Measurements from ENCODE around the gene CASKIN2. TPM values are rescaled to one million over a fixed set of nuclear protein-coding genes. Genes with fewer than 3 reads are reported as not detected.
A peak's percentile ranks its signal among the peaks of the same experiment; 100 is the strongest.

CASKIN2 gene
- total RNA-seq, 5 donors from 2014 or later (not counting 1 experiment from before 2014, with no cell fraction given): 0.28 to 0.88 (median 0.85) TPM

DNA sequence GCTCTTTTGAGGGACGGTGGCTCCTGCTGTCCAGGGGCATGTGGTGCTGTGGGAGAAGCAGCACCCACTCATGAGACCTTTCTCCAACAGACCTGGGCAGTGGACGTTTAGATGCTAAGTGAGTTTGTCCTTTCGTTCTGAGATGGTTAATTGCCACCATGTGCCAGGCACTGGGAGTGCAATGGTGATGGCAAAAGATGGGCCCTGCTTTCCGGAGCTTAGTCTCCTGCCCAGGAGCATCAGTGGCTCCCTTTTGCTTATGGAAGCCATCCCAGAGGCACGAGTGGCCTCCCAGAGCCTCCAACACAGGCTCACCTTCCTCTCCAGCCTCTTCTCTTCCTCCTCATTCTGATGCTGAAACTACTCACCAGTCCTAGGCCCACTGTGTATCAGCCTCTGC, 28.4 kb downstream of the CASKIN2 start:
- CTCF ChIA-PET: interaction anchor here in 1 of 2 donors (0.5 to 0.9 kb wide), 3 partner anchors 68 to 438 kb away, joined by 3 read pairs; no protein-coding TSS in a partner anchor
- Mint-ChIP-seq H3K27ac (peak overlapping the region; percentile 98 to 99), H3K9me3 (no peaks in the 10 kb centered on the region), H3K36me3 (peaks cover 27% of the 10 kb centered on the region), H3K4me3 (peak overlapping the region; percentile 60 to 79 (median 61)), H3K27me3 (no peaks in the 10 kb centered on the region), H3K4me1 (peaks cover 30 to 33% (median 32%) of the 10 kb centered on the region in 3 donors)
- DNase-seq (no peak), ATAC-seq (replicated peaks in 1 of 4) (no peak)
- H3K27me3 ChIP-seq (replicated peaks in 1 of 2; ENCODE audit: control insufficient read depth in 2 of 2, extremely low read depth in 1 of 2, insufficient read depth in 2 of 2, low read length in 1 of 2): no peaks in the 10 kb centered on the region
- no peaks in the 10 kb centered on the region for H3K9me3 ChIP-seq
- 100% methylated on average over 4 of the region's 5 CpGs for WGBS (ENCODE audit: insufficient coverage)
- peaks cover 4 to 17% of the 10 kb centered on the region in 2 donors for H3K36me3 ChIP-seq (ENCODE audit: control insufficient read depth in 2 of 2, extremely low read depth in 1 of 2, insufficient read depth in 1 of 2, low read length in 1 of 2)
- peak overlapping the region in 1 of 2 donors; percentile 39 for H3K4me3 ChIP-seq (ENCODE audit: control insufficient read depth in 1 of 2, extremely low read depth in 1 of 2, low read length in 1 of 2)
- POLR2A ChIA-PET: interaction anchor here in 1 of 2 donors (0.6 kb wide), 1 partner anchor 94 kb away, joined by 3 read pairs; no protein-coding TSS in a partner anchor
- peaks cover 13 to 32% of the 10 kb centered on the region in 2 experiments for H3K4me1 ChIP-seq (ENCODE audit: control insufficient read depth in 1 of 2, extremely low read depth in 1 of 2, insufficient read depth in 2 of 2, low read length in 2 of 2)
- peak overlapping the region; percentile 89 for H3K27ac ChIP-seq (ENCODE audit: low read length)

DNA sequence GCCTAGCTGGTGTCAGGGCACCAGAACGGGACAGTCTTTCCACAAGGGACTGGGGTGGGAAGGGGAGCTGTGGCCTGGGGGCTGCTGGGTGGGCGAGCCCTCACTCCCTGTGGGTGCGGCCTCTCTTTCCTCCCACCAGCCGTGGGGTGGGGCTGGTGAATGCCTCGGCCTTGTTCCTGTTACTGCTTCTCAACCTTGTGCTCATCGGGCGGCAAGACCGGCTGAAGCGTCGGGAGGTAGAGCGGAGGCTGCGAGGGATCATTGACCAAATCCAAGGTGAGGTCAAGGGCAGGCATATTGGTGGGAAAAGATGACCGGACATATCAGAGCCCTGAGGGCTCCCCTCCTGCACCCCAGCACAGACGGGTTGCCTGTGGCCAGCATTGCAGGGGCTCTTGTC, 29.2 kb downstream of the CASKIN2 start:
- H3K4me1 ChIP-seq (ENCODE audit: control insufficient read depth in 1 of 2, extremely low read depth in 1 of 2, insufficient read depth in 2 of 2, low read length in 2 of 2): peaks cover 13 to 32% of the 10 kb centered on the region in 2 experiments
- WGBS (ENCODE audit: insufficient coverage): 94% methylated on average over 10 of the region's 14 CpGs
- no peaks in the 10 kb centered on the region for H3K27me3 ChIP-seq (replicated peaks in 1 of 2; ENCODE audit: control insufficient read depth in 2 of 2, extremely low read depth in 1 of 2, insufficient read depth in 2 of 2, low read length in 1 of 2)
- no peak overlapping the region for H3K27ac ChIP-seq (ENCODE audit: low read length)
- H3K9me3 Mint-ChIP-seq: no peaks in the 10 kb centered on the region
- ChIA-PET POLR2A (no interaction called here), CTCF (interaction anchor here in 1 of 2 donors (0.9 kb wide), 1 partner anchor 438 kb away, joined by 3 read pairs; no protein-coding TSS in a partner anchor)
- peak overlapping the region; percentile 98 to 99 for H3K27ac Mint-ChIP-seq
- peaks cover 30 to 33% (median 32%) of the 10 kb centered on the region in 3 donors for H3K4me1 Mint-ChIP-seq
- DNase-seq (no peak), ATAC-seq (replicated peaks in 1 of 4) (no peak)
- H3K36me3 ChIP-seq (ENCODE audit: control insufficient read depth in 2 of 2, extremely low read depth in 1 of 2, insufficient read depth in 1 of 2, low read length in 1 of 2): peaks cover 0 to 9% of the 10 kb centered on the region in 2 donors
- H3K27me3 Mint-ChIP-seq: no peaks in the 10 kb centered on the region
- H3K9me3 ChIP-seq: no peaks in the 10 kb centered on the region
- H3K36me3 Mint-ChIP-seq: peaks cover 22% of the 10 kb centered on the region
- peak overlapping the region in 1 of 3 donors; percentile 79 for H3K4me3 Mint-ChIP-seq
- no peak overlapping the region for H3K4me3 ChIP-seq (ENCODE audit: control insufficient read depth in 1 of 2, extremely low read depth in 1 of 2, low read length in 1 of 2)

DNA sequence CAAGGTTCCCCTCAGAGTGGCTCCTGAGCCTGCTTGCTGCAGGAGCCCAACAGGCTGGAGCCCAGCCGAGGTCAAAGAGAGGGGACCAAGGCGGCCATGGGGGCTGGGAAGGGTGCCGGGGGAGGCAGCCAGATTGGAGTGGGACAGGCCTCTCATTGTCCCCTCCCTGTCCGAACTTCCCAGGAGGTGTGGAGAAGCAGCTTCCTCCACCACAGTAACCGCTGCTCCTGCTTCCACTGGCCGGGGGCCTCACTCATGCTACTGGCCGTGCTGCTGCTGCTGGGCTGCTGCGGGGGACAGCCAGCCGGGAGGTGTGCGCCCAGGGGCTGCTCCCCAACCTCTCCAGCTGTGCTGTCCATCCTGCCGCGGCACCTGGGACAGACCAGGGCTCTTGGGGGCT, 29.6 kb downstream of the CASKIN2 start:
- no peaks in the 10 kb centered on the region for H3K9me3 ChIP-seq
- DNase-seq: no peak
- 98% methylated on average over 8 of the region's 12 CpGs for WGBS (ENCODE audit: insufficient coverage)
- no peaks in the 10 kb centered on the region for H3K9me3 Mint-ChIP-seq
- no peak overlapping the region for H3K4me3 Mint-ChIP-seq
- ChIA-PET POLR2A (no interaction called here), CTCF (no interaction called here)
- no peak overlapping the region for H3K27ac ChIP-seq (ENCODE audit: low read length)
- H3K4me1 Mint-ChIP-seq: peaks cover 31 to 33% (median 32%) of the 10 kb centered on the region in 3 donors
- no peaks in the 10 kb centered on the region for H3K27me3 ChIP-seq (replicated peaks in 1 of 2; ENCODE audit: control insufficient read depth in 2 of 2, extremely low read depth in 1 of 2, insufficient read depth in 2 of 2, low read length in 1 of 2)
- ATAC-seq (replicated peaks in 1 of 4): no peak
- no peaks in the 10 kb centered on the region for H3K27me3 Mint-ChIP-seq
- H3K36me3 Mint-ChIP-seq: peaks cover 22% of the 10 kb centered on the region
- H3K36me3 ChIP-seq (ENCODE audit: control insufficient read depth in 2 of 2, extremely low read depth in 1 of 2, insufficient read depth in 1 of 2, low read length in 1 of 2): peaks cover 0 to 4% of the 10 kb centered on the region in 2 donors
- H3K4me3 ChIP-seq (ENCODE audit: control insufficient read depth in 1 of 2, extremely low read depth in 1 of 2, low read length in 1 of 2): no peak overlapping the region
- H3K4me1 ChIP-seq (ENCODE audit: control insufficient read depth in 1 of 2, extremely low read depth in 1 of 2, insufficient read depth in 2 of 2, low read length in 2 of 2): peaks cover 13 to 32% of the 10 kb centered on the region in 2 experiments
- no peak overlapping the region for H3K27ac Mint-ChIP-seq

DNA sequence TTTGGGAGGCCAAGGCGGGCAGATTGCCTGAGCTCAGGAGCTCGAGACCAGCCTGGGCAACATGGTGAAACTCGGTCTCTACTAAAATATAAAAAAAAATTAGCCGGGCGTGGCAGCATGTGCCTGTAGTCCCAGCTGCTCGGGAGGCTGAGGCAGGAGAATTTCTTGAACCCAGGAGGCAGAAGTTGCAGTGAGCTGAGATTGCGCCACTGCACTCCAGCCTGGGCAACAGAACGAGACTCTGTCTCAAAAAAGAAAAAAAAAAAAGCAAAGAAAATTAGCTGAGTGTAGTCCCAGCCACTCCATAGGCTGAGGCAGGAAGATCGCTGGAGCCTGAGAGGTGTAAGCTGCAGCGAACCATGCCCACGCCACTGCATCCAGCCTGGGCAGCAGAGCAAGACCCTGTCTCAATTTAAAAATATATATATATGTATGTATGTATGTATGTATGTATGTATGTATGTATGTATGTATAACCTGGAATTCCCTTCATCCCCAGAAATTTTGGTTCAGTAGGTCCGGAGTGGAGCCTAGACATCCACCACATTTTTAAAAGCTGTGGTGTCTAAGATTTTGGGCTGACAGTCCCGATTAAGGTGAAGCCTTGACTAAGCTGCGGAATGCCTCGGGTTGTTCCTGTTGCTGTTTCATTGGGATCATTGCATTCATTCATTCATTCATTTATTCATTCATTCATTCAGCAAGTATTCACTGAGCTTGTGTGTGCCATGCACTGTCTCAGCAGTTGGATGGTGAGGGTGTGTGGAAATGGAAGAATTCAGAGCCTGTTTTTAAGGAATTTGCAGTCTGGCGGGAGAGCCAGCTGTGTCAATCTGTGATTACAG, 33.0 kb downstream of the CASKIN2 start:
- no peak for DNase-seq
- ChIA-PET POLR2A (no interaction called here), CTCF (no interaction called here)
- peaks cover 15 to 22% (median 20%) of the 10 kb centered on the region in 3 donors for H3K4me1 Mint-ChIP-seq
- ATAC-seq (replicated peaks in 1 of 4): no peak
- H3K4me1 ChIP-seq (ENCODE audit: control insufficient read depth in 1 of 2, extremely low read depth in 1 of 2, insufficient read depth in 2 of 2, low read length in 2 of 2): peaks cover 5 to 10% of the 10 kb centered on the region in 2 experiments
- no peaks in the 10 kb centered on the region for H3K9me3 Mint-ChIP-seq
- no peaks in the 10 kb centered on the region for H3K9me3 ChIP-seq
- WGBS (ENCODE audit: insufficient coverage): 98% methylated on average over 6 of the region's 16 CpGs
- H3K36me3 Mint-ChIP-seq: peaks cover 17% of the 10 kb centered on the region
- H3K27ac ChIP-seq (ENCODE audit: low read length): no peak overlapping the region
- no peak overlapping the region for H3K4me3 Mint-ChIP-seq
- no peak overlapping the region for H3K27ac Mint-ChIP-seq
- no peak overlapping the region for H3K4me3 ChIP-seq (ENCODE audit: control insufficient read depth in 1 of 2, extremely low read depth in 1 of 2, low read length in 1 of 2)
- no peaks in the 10 kb centered on the region for H3K27me3 Mint-ChIP-seq
- no peaks in the 10 kb centered on the region for H3K27me3 ChIP-seq (replicated peaks in 1 of 2; ENCODE audit: control insufficient read depth in 2 of 2, extremely low read depth in 1 of 2, insufficient read depth in 2 of 2, low read length in 1 of 2)
- no peaks in the 10 kb centered on the region for H3K36me3 ChIP-seq (ENCODE audit: control insufficient read depth in 2 of 2, extremely low read depth in 1 of 2, insufficient read depth in 1 of 2, low read length in 1 of 2)

DNA sequence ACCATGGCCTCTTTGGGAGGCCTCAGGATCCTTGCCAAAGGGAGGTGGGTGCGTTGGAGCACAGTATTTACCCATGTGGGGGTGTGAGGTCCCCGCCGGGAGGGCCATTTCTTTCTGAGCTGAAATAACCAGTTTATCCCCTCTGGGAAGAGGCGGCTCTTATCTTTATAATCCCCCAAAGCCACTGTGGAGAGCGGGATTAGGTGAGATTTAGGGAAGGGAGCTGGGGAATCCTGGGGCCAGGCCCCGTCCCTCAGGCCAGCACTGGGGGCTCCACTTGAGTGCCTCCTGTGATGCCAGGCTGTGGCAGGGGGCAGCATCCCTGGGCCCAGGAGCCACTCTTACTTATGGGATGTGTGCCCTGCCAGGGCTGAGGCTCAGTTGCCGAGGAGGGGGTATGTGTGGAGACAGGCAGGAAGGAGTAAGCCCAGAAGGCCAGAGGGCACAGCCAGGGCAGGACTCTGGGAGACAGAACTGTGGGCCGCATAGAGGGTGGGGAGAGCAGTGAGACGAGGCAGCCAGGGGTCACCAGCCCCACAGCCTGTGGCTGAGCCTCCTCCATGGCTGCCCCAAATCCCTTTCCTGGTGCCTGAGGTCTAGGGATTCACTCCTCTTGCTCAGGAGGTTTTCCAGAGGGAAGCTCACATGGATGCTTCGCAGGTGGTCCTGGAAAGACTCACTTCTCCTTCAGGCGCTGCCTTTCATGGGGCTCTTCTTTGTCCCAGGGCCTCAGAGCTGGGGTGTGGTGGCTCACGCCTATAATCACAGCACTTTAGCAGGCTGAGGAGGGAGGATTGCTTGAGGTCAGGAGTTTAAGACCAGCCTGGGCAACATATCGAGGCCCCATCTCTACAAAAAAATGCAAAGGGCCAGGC, 33.9 kb downstream of the CASKIN2 start:
- peaks cover 0 to 2% of the 10 kb centered on the region in 2 donors for H3K36me3 ChIP-seq (ENCODE audit: control insufficient read depth in 2 of 2, extremely low read depth in 1 of 2, insufficient read depth in 1 of 2, low read length in 1 of 2)
- Mint-ChIP-seq H3K9me3 (no peaks in the 10 kb centered on the region), H3K27ac (no peak overlapping the region), H3K36me3 (peaks cover 12% of the 10 kb centered on the region), H3K27me3 (no peaks in the 10 kb centered on the region), H3K4me1 (peaks cover 6 to 14% (median 13%) of the 10 kb centered on the region in 3 donors), H3K4me3 (no peak overlapping the region)
- no peak for ATAC-seq (replicated peaks in 1 of 4)
- no peaks in the 10 kb centered on the region for H3K27me3 ChIP-seq (replicated peaks in 1 of 2; ENCODE audit: control insufficient read depth in 2 of 2, extremely low read depth in 1 of 2, insufficient read depth in 2 of 2, low read length in 1 of 2)
- no peak for DNase-seq
- H3K27ac ChIP-seq (ENCODE audit: low read length): no peak overlapping the region
- 89% methylated on average over 6 of the region's 13 CpGs for WGBS (ENCODE audit: insufficient coverage)
- POLR2A ChIA-PET: no interaction called here
- H3K9me3 ChIP-seq: no peaks in the 10 kb centered on the region
- CTCF ChIA-PET: no interaction called here
- peaks cover 0 to 1% of the 10 kb centered on the region in 2 experiments for H3K4me1 ChIP-seq (ENCODE audit: control insufficient read depth in 1 of 2, extremely low read depth in 1 of 2, insufficient read depth in 2 of 2, low read length in 2 of 2)
- H3K4me3 ChIP-seq (ENCODE audit: control insufficient read depth in 1 of 2, extremely low read depth in 1 of 2, low read length in 1 of 2): no peak overlapping the region

DNA sequence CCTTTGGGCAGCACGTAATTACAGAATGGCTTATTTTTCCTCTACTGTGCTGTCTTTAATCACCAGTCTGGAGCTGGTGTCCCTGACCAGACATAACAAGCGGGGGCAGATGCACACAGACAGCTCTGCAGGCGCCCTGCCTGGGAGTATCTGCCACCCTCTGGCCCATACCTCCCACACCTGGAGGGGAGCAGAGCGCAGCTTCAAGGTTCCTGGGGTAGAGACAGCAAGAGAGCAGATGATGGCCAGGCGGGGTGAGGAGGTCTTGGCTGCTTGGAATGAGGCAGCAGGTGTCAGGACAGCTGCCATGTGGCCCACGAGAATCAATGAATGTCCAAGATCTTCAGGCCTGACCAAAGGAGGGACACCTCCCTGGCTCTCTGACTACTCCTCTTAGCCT, 35.1 kb downstream of the CASKIN2 start:
- peaks cover 0 to 6% of the 10 kb centered on the region in 2 donors for H3K36me3 ChIP-seq (ENCODE audit: control insufficient read depth in 2 of 2, extremely low read depth in 1 of 2, insufficient read depth in 1 of 2, low read length in 1 of 2)
- POLR2A ChIA-PET: interaction anchor here (0.5 kb wide), 2 partner anchors 39 to 100 kb away, joined by 3 read pairs; no protein-coding TSS in a partner anchor

More for the DNA sequence above, 35.1 kb downstream of the CASKIN2 start:
- Mint-ChIP-seq H3K4me1 (peaks cover 2 to 10% (median 10%) of the 10 kb centered on the region in 3 donors), H3K27me3 (no peaks in the 10 kb centered on the region), H3K9me3 (no peaks in the 10 kb centered on the region), H3K27ac (no peak overlapping the region), H3K4me3 (no peak overlapping the region), H3K36me3 (peaks cover 9% of the 10 kb centered on the region)
- 92% methylated on average over 4 of the region's 6 CpGs for WGBS (ENCODE audit: insufficient coverage)
- DNase-seq (no peak), ATAC-seq (replicated peaks in 1 of 4) (no peak)
- no peak overlapping the region for H3K4me3 ChIP-seq (ENCODE audit: control insufficient read depth in 1 of 2, extremely low read depth in 1 of 2, low read length in 1 of 2)
- no peaks in the 10 kb centered on the region for H3K9me3 ChIP-seq
- no peaks in the 10 kb centered on the region for H3K27me3 ChIP-seq (replicated peaks in 1 of 2; ENCODE audit: control insufficient read depth in 2 of 2, extremely low read depth in 1 of 2, insufficient read depth in 2 of 2, low read length in 1 of 2)
- no peak overlapping the region for H3K27ac ChIP-seq (ENCODE audit: low read length)
- CTCF ChIA-PET: no interaction called here
- no peaks in the 10 kb centered on the region for H3K4me1 ChIP-seq (ENCODE audit: control insufficient read depth in 1 of 2, extremely low read depth in 1 of 2, insufficient read depth in 2 of 2, low read length in 2 of 2)
